ENCODE measurements around the gene KLRG1.

Gene KLRG1

GRCh38 chr12:8991371-8992345, 2.3 kb downstream of the KLRG1 start:
- H3K4me2 ChIP-seq (ENCODE audit: insufficient read depth, low read length), result no peak overlapping the region
- no peaks in the 10 kb centered on the region for H3K9me3 ChIP-seq (ENCODE audit: insufficient read depth, low read length, severe bottlenecking)
- ATAC-seq (ENCODE audit: insufficient read depth, low read depth), result no peak
- TF ChIP-seq EZH2 (IDR thresholded peaks at IDR 0.05; ENCODE audit: borderline replicate concordance, low read depth, low read length, severe bottlenecking) (no peak), CTCF (IDR thresholded peaks at IDR 0.05; ENCODE audit: borderline replicate concordance, extremely low read depth, low read length, poor library complexity, severe bottlenecking) (no peak)
- H2AFZ ChIP-seq (ENCODE audit: low read depth, low read length), result no peak overlapping the region
- no peak overlapping the region for H3K4me3 ChIP-seq (ENCODE audit: low read depth in 1 of 2, low read length in 2 of 2)
- no peaks in the 10 kb centered on the region for H3K36me3 ChIP-seq (ENCODE audit: insufficient read depth, low read length)
- no peaks in the 10 kb centered on the region for H4K20me1 ChIP-seq (ENCODE audit: insufficient read depth, low read length)
- no peak overlapping the region for H3K27ac ChIP-seq (ENCODE audit: low read length)
- no peaks in the 10 kb centered on the region for H3K79me2 ChIP-seq (ENCODE audit: insufficient read depth, low read length)
- H3K27me3 ChIP-seq (ENCODE audit: insufficient read depth, low read length, poor library complexity), result no peaks in the 10 kb centered on the region
- no peak overlapping the region for H3K9ac ChIP-seq (ENCODE audit: low read depth, low read length)
- no peaks in the 10 kb centered on the region for H3K4me1 ChIP-seq (ENCODE audit: insufficient read depth, low read length)
- DNase-seq, result no peak

- no peak overlapping the region for H3K4me2 ChIP-seq (ENCODE audit: insufficient read depth, low read length)
- no peaks in the 10 kb centered on the region for H4K20me1 ChIP-seq (ENCODE audit: insufficient read depth, low read length)
- no peak for DNase-seq
- H3K9ac ChIP-seq (ENCODE audit: low read depth, low read length), result no peak overlapping the region
- ATAC-seq (ENCODE audit: insufficient read depth, low read depth), result no peak
- no peaks in the 10 kb centered on the region for H3K79me2 ChIP-seq (ENCODE audit: insufficient read depth, low read length)
- no peaks in the 10 kb centered on the region for H3K27me3 ChIP-seq (ENCODE audit: insufficient read depth, low read length, poor library complexity)
- no peaks in the 10 kb centered on the region for H3K4me1 ChIP-seq (ENCODE audit: insufficient read depth, low read length)
- TF ChIP-seq CTCF (IDR thresholded peaks at IDR 0.05; ENCODE audit: borderline replicate concordance, extremely low read depth, low read length, poor library complexity, severe bottlenecking) (no peak), EZH2 (IDR thresholded peaks at IDR 0.05; ENCODE audit: borderline replicate concordance, low read depth, low read length, severe bottlenecking) (no peak)
- H3K9me3 ChIP-seq (ENCODE audit: insufficient read depth, low read length, severe bottlenecking), result no peaks in the 10 kb centered on the region
- H3K36me3 ChIP-seq (ENCODE audit: insufficient read depth, low read length), result no peaks in the 10 kb centered on the region
- H3K27ac ChIP-seq (ENCODE audit: low read length), result no peak overlapping the region
- no peak overlapping the region for H3K4me3 ChIP-seq (ENCODE audit: low read depth in 1 of 2, low read length in 2 of 2)
- no peak overlapping the region for H2AFZ ChIP-seq (ENCODE audit: low read depth, low read length)
Observed at GRCh38 chr12:8993827-8994226, 4.5 kb downstream of the KLRG1 start.

GRCh38 chr12:8995021-8995775, 5.9 kb downstream of the KLRG1 start:
- Histone ChIP-seq H2AFZ (ENCODE audit: low read depth, low read length) (no peak overlapping the region), H3K9me3 (ENCODE audit: insufficient read depth, low read length, severe bottlenecking) (no peaks in the 10 kb centered on the region), H3K9ac (ENCODE audit: low read depth, low read length) (no peak overlapping the region), H3K4me3 (ENCODE audit: low read depth in 1 of 2, low read length in 2 of 2) (no peak overlapping the region), H3K27me3 (ENCODE audit: insufficient read depth, low read length, poor library complexity) (no peaks in the 10 kb centered on the region), H3K79me2 (ENCODE audit: insufficient read depth, low read length) (no peaks in the 10 kb centered on the region), H3K36me3 (ENCODE audit: insufficient read depth, low read length) (no peaks in the 10 kb centered on the region), H3K4me2 (ENCODE audit: insufficient read depth, low read length) (no peak overlapping the region), H3K27ac (ENCODE audit: low read length) (no peak overlapping the region), H3K4me1 (ENCODE audit: insufficient read depth, low read length) (no peaks in the 10 kb centered on the region), H4K20me1 (ENCODE audit: insufficient read depth, low read length) (no peaks in the 10 kb centered on the region)
- DNase-seq (no peak), ATAC-seq (ENCODE audit: insufficient read depth, low read depth) (no peak)
- TF ChIP-seq EZH2 (IDR thresholded peaks at IDR 0.05; ENCODE audit: borderline replicate concordance, low read depth, low read length, severe bottlenecking) (no peak), CTCF (IDR thresholded peaks at IDR 0.05; ENCODE audit: borderline replicate concordance, extremely low read depth, low read length, poor library complexity, severe bottlenecking) (no peak)

Data from DND-41 (cell line).